ENCODE measurements around the gene CYTH3. TPM values are rescaled to one million over a fixed set of nuclear protein-coding genes. Genes with fewer than 3 reads are reported as not detected.
"Not testable (repeated sequence)": the region's sequence is repeated elsewhere in the genome, so short reads cannot be mapped to it uniquely, and the experiment has no call there.

CYTH3 gene
- total RNA-seq, 1 experiment from 2014 or later: 16.7 TPM

DNA sequence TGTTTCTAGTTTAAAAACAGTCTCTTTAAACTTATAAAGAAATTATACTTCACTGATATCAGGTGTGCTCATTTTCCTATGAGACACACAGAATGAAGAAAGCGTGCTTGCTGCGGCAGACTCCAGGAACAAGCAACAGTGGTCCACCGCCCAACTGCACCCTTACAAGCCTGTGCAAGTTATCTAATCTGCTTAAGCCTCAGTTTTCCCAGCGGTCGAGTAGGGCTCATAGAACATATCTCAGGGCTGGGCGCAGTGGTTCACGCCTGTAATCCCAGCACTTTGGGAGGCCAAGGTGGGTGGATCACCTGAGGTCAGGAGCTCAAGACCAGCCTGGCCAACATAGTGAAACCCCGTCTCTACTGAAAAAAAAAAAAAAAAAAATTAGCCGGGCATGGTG, 43.1 kb downstream of the CYTH3 start:
- H3K4me3 ChIP-seq (replicated peaks in 1 of 2; ENCODE audit: low read depth in 1 of 2, low read length in 2 of 2); CTCF ChIA-PET; DNase-seq (ENCODE audit: low read depth, low spot score); RAD21 ChIA-PET (ENCODE audit: low non-redundant PET in 1 of 2, low total read pairs in 2 of 2, uncharacterized antibody in 2 of 2, unreplicated experiment in 2 of 2); H4K20me1 ChIP-seq (ENCODE audit: insufficient read depth); intact Hi-C loops (cut with micrococcal nuclease); H3K4me2 ChIP-seq (ENCODE audit: low read length); H3K36me3 ChIP-seq (ENCODE audit: control insufficient read depth in 1 of 2, insufficient read depth in 2 of 2, low read length in 2 of 2); H3K9ac ChIP-seq (ENCODE audit: low read length); H3K9me3 ChIP-seq (ENCODE audit: control insufficient read depth in 1 of 2, insufficient read depth in 1 of 2, low read depth in 1 of 2, low read length in 2 of 2); ATAC-seq; H3K27ac ChIP-seq (ENCODE audit: low read depth, low read length); H2AFZ ChIP-seq (ENCODE audit: low read depth, low read length, poor library complexity, severe bottlenecking); H3K27me3 ChIP-seq (ENCODE audit: insufficient read depth, low read length); H3K9me2 ChIP-seq (ENCODE audit: insufficient read depth); BruUV-seq (replicated peaks): not testable (repeated sequence)
- POLR2A ChIA-PET: interaction anchor here (0.7 kb wide), 1 partner anchor 1199 kb away, joined by 3 read pairs; no protein-coding TSS in a partner anchor
- Histone ChIP-seq H3K79me2 (ENCODE audit: insufficient read depth, low read length) (peaks cover 35% of the 10 kb centered on the region), H3K4me1 (ENCODE audit: control insufficient read depth in 1 of 2, insufficient read depth in 2 of 2, low read length in 2 of 2) (peaks cover 12 to 18% of the 10 kb centered on the region in 2 experiments)

DNA sequence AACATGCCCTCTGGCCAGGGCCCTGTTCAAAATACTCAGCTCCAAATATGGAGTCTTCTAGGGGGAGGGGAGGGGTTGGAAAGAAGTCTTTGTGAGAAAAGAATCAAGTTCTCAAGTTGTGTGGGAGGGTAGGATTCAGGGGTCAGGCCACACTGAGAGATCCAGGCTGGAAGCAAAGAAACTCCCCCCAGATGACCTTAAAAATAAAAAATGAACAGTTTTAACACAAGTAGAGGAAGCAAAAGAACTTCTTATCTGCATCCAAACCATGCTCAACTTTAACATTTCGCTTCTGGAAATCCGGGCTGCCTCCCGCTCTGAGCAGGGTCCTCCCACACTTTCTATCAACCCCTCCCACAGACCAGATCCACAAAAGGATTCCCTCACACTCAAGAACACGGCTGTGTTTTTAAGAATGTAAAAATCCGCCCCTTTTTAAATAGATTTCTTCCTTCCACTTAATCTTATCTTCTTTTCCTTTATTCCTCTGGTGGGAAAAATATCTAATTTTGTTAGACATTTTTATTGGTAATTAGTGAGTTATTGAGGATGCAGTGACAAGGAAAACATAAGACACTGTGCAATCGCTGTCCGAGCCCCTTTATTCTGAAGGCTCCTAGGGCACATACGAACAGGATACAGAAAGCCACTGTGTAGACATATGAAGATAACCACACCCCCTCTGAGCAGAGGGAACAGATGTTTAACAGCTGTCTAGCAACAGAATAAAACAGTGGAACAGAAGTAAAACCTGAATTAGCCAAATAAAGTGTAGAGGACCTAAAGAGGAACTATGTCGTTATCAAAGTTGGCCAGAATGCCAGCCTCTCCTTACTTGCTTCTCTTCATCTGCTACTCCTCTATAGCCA, 43.8 kb downstream of the CYTH3 start:
- ChIA-PET CTCF (no interaction called here), RAD21 (ENCODE audit: low non-redundant PET in 1 of 2, low total read pairs in 2 of 2, uncharacterized antibody in 2 of 2, unreplicated experiment in 2 of 2) (no interaction called here), POLR2A (no interaction called here)
- H3K27me3 ChIP-seq (ENCODE audit: insufficient read depth, low read length): no peaks in the 10 kb centered on the region
- DNase-seq (ENCODE audit: low read depth, low spot score): no peak
- no peaks in the 10 kb centered on the region for H3K36me3 ChIP-seq (ENCODE audit: control insufficient read depth in 1 of 2, insufficient read depth in 2 of 2, low read length in 2 of 2)
- H3K4me2 ChIP-seq (ENCODE audit: low read length): no peak overlapping the region
- no peak overlapping the region for H3K9ac ChIP-seq (ENCODE audit: low read length)
- H4K20me1 ChIP-seq (ENCODE audit: insufficient read depth): no peaks in the 10 kb centered on the region
- no peak overlapping the region for H3K27ac ChIP-seq (ENCODE audit: low read depth, low read length)
- peaks cover 12 to 15% of the 10 kb centered on the region in 2 experiments for H3K4me1 ChIP-seq (ENCODE audit: control insufficient read depth in 1 of 2, insufficient read depth in 2 of 2, low read length in 2 of 2)
- peaks cover 34% of the 10 kb centered on the region for H3K79me2 ChIP-seq (ENCODE audit: insufficient read depth, low read length)
- H2AFZ ChIP-seq (ENCODE audit: low read depth, low read length, poor library complexity, severe bottlenecking): no peak overlapping the region
- H3K9me2 ChIP-seq (ENCODE audit: insufficient read depth): no peaks in the 10 kb centered on the region
- ATAC-seq: no peak
- H3K4me3 ChIP-seq (replicated peaks in 1 of 2; ENCODE audit: low read depth in 1 of 2, low read length in 2 of 2): no peak overlapping the region
- no peaks in the 10 kb centered on the region for H3K9me3 ChIP-seq (ENCODE audit: control insufficient read depth in 1 of 2, insufficient read depth in 1 of 2, low read depth in 1 of 2, low read length in 2 of 2)
- no TSS peak for BruUV-seq (replicated peaks)
- intact Hi-C loops (cut with micrococcal nuclease): no loop called here
- TF ChIP-seq, protein P1, sequence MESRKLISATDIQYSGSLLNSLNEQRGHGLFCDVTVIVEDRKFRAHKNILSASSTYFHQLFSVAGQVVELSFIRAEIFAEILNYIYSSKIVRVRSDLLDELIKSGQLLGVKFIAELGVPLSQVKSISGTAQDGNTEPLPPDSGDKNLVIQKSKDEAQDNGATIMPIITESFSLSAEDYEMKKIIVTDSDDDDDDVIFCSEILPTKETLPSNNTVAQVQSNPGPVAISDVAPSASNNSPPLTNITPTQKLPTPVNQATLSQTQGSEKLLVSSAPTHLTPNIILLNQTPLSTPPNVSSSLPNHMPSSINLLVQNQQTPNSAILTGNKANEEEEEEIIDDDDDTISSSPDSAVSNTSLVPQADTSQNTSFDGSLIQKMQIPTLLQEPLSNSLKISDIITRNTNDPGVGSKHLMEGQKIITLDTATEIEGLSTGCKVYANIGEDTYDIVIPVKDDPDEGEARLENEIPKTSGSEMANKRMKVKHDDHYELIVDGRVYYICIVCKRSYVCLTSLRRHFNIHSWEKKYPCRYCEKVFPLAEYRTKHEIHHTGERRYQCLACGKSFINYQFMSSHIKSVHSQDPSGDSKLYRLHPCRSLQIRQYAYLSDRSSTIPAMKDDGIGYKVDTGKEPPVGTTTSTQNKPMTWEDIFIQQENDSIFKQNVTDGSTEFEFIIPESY (IDR thresholded peaks at IDR 0.05; ENCODE audit: extremely low read depth, insufficient replicate concordance, low read length): no peak
- no peak for TF ChIP-seq SIN3A (IDR thresholded peaks at IDR 0.05; ENCODE audit: low read depth)
- TF ChIP-seq JUND (IDR thresholded peaks at IDR 0.05): no peak
- no peak for TF ChIP-seq ELF1 (IDR thresholded peaks at IDR 0.05; ENCODE audit: borderline replicate concordance, low read depth)
- no peak for TF ChIP-seq EZH2phosphoT487 (IDR thresholded peaks at IDR 0.05; ENCODE audit: borderline replicate concordance)
- TF ChIP-seq, protein P2, sequence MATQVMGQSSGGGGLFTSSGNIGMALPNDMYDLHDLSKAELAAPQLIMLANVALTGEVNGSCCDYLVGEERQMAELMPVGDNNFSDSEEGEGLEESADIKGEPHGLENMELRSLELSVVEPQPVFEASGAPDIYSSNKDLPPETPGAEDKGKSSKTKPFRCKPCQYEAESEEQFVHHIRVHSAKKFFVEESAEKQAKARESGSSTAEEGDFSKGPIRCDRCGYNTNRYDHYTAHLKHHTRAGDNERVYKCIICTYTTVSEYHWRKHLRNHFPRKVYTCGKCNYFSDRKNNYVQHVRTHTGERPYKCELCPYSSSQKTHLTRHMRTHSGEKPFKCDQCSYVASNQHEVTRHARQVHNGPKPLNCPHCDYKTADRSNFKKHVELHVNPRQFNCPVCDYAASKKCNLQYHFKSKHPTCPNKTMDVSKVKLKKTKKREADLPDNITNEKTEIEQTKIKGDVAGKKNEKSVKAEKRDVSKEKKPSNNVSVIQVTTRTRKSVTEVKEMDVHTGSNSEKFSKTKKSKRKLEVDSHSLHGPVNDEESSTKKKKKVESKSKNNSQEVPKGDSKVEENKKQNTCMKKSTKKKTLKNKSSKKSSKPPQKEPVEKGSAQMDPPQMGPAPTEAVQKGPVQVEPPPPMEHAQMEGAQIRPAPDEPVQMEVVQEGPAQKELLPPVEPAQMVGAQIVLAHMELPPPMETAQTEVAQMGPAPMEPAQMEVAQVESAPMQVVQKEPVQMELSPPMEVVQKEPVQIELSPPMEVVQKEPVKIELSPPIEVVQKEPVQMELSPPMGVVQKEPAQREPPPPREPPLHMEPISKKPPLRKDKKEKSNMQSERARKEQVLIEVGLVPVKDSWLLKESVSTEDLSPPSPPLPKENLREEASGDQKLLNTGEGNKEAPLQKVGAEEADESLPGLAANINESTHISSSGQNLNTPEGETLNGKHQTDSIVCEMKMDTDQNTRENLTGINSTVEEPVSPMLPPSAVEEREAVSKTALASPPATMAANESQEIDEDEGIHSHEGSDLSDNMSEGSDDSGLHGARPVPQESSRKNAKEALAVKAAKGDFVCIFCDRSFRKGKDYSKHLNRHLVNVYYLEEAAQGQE (IDR thresholded peaks at IDR 0.05; ENCODE audit: low read depth): no peak
- TF ChIP-seq POLR2A (IDR thresholded peaks at IDR 0.05; ENCODE audit: borderline replicate concordance, extremely low read depth, insufficient read depth, insufficient read length): no peak
- TF ChIP-seq EZH2 (IDR thresholded peaks at IDR 0.05): no peak
- TF ChIP-seq FOSL1 (IDR thresholded peaks at IDR 0.05; ENCODE audit: low read depth): no peak
- TF ChIP-seq YY1 (IDR thresholded peaks at IDR 0.05; ENCODE audit: extremely low read depth, insufficient replicate concordance, low read depth, low read length): no peak
- no peak for TF ChIP-seq CEBPB (IDR thresholded peaks at IDR 0.05; ENCODE audit: low read depth)
- TF ChIP-seq CBX3 (IDR thresholded peaks at IDR 0.05; ENCODE audit: low read depth): no peak
- no peak for TF ChIP-seq TCF7L2 (IDR thresholded peaks at IDR 0.05; ENCODE audit: borderline replicate concordance, extremely low read depth, insufficient read depth, insufficient read length)
- no peak for TF ChIP-seq RAD21 (IDR thresholded peaks at IDR 0.05; ENCODE audit: low read depth)
- TF ChIP-seq ZFX (IDR thresholded peaks at IDR 0.05): no peak
